HG02588 (cell line): ENCODE measurements around the gene UBE2D1.
A peak's percentile ranks its signal among the peaks of the same experiment; 100 is the strongest.

Experiments used
- ATAC-seq: cut with Tn5 transposase; IDR thresholded peaks from one replicate; pipeline ENCODE4 v1.9.1; 2021; ENCODE audit warnings: mild to moderate bottlenecking, moderate library complexity; ENCODE audit not compliant: unreplicated experiment

Gene UBE2D1

DNA sequence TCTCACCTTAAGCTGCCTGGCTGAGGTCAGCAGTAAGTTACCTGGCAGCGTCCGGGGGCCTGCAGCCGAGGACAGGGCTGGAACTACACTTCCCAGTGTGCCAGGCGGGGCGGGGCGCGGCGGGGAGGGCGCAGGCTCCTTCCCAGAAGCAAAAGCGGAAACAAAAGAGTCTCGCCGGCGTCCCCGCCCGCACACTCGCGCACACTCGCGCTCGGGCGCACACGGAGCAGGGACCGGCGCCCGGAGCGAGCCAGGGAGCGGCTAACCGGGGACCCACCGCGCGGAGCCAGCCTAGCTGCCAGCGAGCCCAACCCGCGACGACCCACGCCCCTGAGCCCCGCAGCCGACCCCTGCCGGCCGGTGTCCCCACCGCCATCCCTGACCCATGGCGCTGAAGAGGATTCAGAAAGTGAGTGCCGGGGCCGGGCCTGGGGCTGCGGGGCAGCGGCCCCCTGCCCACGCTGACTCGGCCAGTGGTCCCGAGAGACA, at the start of gene UBE2D1:
TSS of gene UBE2D1 (plus strand) at position 190 of the 489 bp plus-strand sequence. CDS start at position 386, 196 bp downstream.
- ATAC-seq, result peak; percentile 98

- peak; percentile 72 for ATAC-seq
Measured at GRCh38 chr10:58291538-58292174, 43.1 kb upstream of the UBE2D1 start.

DNA sequence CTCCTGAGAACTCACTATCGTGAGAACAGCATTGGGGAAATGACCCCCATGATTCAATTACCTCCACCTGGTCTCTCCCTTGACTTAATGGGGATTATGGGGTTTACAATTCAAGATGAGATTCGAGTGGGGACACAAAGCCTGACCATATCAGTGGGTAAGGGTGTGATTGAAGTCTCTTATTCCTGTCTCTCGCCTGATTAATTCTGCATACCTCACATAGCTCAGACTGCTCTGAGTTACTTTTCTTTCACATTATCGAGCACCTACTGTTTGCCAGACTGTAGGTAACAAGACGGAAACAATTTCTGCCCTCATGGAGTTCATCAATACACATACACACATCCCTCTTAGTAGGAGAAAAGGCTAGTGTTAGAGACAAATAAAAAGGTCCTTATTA, 40.8 kb upstream of the UBE2D1 start:
- ATAC-seq, result no peak

DNA sequence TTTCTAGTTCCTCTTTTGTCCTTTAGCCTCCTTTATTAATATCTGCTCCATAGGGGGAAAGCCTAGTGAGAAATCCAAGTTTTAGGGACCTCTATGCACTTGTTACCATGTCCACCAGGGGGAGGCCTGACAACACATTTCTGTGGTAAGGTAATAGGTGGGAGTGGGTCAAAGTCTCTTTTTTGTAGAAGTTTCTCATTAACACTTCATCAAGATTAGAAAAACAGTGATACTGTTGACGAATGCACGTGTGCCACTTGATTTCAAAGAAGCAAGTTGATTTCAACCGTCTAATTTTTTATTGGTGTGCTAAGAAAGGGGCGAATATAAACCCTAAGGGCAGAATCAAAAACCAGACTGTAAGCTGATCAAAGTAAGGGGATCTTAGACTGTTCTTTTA, 35.2 kb upstream of the UBE2D1 start:
- peak; percentile 86 for ATAC-seq

- no peak for ATAC-seq
Measured at GRCh38 chr10:58300676-58301075, 34.1 kb upstream of the UBE2D1 start.

DNA sequence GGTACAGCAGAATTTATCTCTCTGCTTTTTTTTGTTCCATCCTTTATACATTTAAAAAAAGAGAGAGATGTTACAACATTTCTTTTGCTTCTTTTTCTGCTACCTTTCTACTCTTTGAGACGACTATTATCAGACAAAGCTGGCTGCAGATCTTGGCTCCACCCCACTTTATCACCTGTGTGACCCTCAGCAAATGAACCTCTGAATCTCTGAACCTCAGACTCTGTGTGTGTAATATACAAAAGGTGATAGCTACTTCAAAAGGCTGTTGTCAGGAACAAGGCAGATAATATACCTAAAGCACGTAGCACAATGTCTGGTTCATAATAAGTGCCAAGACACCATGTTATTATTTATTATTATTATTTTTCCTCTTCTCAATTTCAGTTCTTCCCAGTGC, 32.6 kb upstream of the UBE2D1 start:
- no peak for ATAC-seq

DNA sequence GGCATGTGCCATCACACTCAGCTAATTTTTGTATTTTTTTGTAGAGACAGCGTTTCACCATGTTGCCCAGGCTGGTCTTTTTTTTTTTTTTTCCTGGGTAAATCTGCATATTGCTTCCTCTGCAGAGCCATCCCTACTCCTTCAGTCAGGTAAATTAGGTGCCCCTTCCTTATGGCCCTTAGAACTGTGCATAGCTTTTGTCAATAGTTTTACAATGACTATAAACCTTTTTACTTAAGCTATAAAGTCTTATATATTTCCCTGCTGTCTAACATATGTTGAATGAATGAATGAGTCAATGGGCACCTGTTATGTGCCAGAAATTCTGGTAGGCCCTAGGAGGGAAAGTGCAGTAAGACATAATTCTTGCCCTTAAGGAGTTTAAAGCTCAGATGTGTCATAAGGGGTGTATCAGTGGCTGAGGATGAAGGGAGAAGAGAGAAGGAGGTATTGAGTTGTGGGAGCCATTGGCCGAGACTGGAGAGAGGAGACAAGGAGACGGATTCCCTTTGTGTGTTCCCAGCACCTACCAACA, 30.6 kb upstream of the UBE2D1 start:
- ATAC-seq, result no peak

DNA sequence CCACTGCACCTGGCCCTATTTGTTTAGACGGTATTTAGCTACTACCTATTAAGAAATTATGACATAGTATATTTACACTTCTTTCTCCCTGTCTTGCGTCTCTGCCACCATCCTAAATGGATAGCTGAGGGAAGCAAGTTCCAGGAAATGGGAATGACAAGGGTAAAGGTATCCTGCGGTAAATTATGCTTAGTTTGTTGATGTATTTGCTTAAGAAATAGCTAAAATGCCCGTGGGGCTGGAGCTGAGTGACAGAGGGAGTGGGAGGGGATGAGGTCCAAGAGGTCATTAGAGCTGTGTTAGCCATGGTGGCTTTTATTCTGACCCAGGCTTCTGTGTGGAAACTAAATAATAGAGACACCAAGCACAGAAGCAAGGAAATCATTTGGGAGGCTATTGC, 29.0 kb upstream of the UBE2D1 start:
- no peak for ATAC-seq

DNA sequence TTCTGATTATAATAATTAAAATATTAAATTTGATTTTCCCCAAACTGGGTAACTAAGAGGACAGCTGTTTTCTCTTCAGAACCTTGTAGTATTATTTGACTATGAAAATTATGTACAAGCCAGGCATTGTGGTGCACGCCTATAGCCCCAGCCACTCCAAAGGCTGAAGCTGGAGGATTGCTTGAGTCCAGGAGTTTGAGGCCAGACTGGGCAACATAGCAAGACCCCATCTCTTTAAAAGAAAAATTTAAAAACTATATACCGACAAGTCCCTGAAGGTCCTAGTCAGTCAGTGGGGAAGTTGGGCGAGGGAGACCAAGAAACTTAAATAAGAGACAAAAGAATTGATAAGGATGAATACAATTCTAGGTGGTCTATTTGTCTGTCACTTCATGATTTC, 27.1 kb upstream of the UBE2D1 start:
- no peak for ATAC-seq

DNA sequence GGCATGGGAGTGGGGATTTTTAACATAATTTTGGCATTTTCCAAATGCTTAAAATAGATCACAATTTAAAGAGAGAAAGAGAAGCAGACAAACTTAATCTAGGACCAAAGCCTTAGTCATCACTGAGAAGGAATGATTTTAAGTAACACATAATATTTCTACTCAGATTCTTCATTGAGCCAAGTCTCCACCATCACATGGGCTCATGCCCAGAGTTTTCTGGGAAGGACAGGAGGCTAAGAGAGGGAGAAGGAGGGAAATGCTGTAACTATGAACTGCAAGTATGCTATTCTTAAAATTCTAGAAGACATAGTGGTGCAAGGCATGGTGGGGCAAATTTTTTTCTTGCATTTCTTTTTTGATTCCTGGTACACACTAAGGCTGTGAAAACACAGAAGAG, 23.8 kb upstream of the UBE2D1 start:
- no peak for ATAC-seq

DNA sequence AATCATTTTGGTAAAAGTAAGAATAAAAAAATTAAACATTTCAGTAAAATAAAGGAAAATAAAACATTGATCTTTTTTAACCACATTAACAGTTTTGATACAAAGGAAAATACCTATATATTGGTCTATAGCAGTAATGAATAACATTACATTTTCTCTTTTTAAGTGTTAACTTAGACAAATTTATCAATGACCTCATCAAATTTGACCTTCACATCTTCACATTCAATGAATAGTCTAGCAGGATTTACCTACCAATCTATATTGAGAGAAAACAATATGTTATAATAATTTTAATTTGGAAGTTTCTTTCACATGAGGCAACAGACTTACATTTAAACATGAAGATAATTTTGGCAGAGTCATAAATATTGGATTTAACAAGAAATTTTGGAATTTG, 17.9 kb upstream of the UBE2D1 start:
- no peak for ATAC-seq

GRCh38 chr10:58318346-58318745, 16.5 kb upstream of the UBE2D1 start:
- no peak for ATAC-seq

- no peak for ATAC-seq
Measured at GRCh38 chr10:58319599-58319998, 15.2 kb upstream of the UBE2D1 start.

GRCh38 chr10:58320351-58321049, 14.3 kb upstream of the UBE2D1 start:
- ATAC-seq, result no peak

DNA sequence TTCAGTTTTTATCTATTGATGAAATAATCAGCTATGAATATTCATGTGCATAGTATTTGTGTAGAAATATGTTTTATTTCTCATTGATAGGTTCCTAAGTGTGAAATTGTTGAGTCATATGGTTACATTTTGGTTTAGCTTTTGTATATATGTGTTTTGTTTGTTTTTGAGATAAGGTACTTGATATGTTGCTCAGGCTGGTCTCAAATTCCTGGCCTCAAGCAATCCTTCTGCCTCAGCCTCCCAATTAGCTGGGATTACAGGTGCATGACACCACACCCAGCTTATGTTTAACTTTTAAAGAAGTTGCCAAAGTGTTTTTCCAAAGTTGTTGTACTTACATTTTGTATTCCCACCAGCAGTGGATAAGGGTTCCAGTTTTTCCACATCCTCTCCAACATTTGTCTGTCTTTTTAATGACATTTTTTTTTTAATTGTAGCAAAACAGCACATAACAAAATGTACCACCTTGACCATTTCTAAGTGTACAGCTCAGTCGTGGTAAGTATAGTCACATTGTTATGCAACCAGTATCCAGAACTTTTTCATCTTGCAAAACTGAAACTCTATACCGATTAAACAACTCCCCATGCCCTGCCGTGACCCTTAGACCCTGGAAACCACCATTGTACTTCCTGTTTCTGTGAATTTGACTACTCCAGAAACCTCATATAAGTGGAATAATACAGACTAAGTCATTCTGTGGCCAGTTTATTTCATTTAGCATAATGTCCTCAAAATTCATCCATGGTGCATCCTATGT, 12.6 kb upstream of the UBE2D1 start:
- peak; percentile 87 for ATAC-seq

- no peak for ATAC-seq
Measured at GRCh38 chr10:58322835-58323209, 12.0 kb upstream of the UBE2D1 start.

- no peak for ATAC-seq
Measured at GRCh38 chr10:58326967-58327381, 7.8 kb upstream of the UBE2D1 start.

- ATAC-seq, result no peak
Measured at GRCh38 chr10:58328233-58328632, 6.6 kb upstream of the UBE2D1 start.

- no peak for ATAC-seq
Measured at GRCh38 chr10:58330431-58330830, 4.4 kb upstream of the UBE2D1 start.

GRCh38 chr10:58331646-58332045, 3.2 kb upstream of the UBE2D1 start:
- no peak for ATAC-seq

- ATAC-seq, result peak; percentile 45
Measured at GRCh38 chr10:58335306-58336005, 650 bp downstream of the UBE2D1 start.
